Measurements from ENCODE around the gene YPEL1. TPM values are rescaled to one million over a fixed set of nuclear protein-coding genes. Genes with fewer than 3 reads are reported as not detected.
"Not testable (repeated sequence)": the region's sequence is repeated elsewhere in the genome, so short reads cannot be mapped to it uniquely, and the experiment has no call there.

YPEL1 gene
- total RNA-seq, 1 donor from 2014 or later: 9.1 TPM

DNA sequence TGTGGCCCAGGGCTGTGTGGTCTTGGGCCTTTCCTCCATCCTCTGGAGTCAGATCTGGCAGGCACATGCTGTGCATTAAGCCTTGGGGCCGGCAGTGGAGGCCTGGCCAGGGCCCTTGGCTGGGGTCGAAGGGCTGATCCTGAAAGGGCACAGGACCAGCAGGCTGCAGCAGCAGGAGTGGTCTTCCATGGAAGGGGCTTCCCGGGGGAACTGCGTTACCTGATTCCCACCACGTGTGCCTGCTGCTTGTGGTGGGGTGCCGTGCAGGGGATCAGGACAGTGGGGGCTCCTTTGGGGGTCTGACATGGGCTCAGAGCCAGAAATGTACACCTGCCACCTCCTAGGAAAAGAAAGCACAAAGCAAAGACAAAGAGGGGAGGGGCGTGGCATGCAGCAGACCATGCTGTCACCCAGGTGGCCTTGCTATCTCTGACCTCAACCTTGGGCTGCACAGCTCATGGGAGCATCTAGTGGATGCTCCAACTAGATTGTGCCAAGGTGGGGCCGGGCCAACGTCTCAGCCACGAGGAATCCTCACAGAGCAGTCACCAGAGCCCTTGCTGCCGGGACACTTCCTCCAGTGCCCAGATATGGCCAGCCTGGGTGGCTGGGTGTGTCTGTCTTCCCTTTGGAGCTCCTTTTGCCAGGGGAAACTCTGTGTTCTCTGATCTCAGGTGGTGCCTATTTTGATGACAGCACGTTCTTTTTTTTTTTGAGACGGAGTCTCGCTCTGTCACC, 17.9 kb upstream of the YPEL1 start:
- DNase-seq: no peak

DNA sequence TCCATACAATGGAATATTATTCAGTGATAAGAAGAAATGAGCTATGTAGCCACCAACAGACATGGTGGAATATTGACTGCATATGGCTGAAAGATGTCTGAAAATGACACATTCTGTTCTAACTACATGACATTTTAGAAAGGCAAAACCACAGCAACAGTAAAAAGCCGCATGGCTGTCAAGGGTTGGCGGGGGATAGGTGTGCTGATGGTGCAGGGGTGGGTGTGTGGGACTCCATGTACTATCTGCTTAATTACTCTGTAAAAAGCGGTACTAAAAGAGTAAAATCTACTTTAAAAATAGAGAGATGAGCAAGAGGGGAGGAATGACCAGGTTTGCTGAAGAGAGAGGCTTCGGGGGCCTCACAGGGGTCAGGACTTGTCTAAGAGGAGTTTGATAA, 16.7 kb upstream of the YPEL1 start:
- DNase-seq: no peak

DNA sequence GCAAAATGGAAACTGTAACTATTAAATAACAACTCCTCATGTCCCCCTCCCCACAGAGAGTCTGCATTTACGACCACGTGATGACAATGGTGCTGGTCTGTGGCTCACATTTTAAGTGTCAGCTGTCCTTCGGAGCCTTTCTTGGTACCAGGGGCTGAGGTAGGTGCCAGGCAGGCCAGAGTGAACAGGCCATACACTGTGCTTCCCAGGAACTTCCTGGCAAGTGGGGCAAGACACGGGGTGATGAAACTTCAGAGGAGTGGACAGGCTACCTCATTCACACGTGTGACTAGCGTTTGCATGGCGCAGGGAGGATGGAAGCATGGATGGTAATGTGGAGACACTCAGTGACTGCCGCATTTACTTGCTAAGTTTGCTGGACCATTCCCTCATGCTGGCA, 10.4 kb upstream of the YPEL1 start:
- DNase-seq: no peak

DNA sequence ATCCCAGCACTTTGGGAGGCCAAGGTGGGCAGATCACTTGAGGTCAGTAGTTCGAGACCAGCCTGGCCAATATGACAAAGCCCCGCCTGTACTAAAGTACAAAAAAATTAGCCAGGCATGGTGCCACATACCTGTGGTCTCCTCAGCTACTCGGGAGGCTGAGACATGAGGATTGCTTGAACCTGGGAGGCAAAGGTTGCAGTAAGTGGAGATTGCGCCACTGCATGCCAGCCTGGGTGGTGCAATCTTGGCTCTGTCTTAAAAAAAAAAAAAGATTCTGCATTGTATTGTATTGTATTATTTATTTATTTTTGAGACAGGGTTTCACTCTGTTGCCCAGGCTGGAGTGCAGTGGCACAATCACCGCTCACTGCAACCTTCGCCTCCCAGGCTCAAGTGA, 9.3 kb upstream of the YPEL1 start:
- DNase-seq: not testable (repeated sequence)

DNA sequence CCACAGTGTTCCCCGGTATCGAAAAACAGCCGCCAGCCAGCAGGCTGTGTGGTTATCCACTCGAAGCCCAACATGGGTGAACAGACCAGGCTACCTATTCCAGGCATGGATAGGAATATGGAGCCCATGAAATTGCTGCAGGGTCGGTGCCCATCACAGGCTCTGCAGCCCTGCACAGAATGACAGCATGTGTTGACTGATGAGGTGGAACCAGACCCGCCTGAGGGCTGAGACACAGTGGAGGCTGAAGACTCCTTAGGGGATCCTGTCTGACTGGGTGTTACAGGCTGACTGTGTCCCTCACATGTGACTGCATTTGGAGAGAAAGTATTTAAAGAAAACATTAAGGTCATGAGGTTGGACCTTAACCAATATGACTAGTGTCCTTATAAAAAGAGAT, 6.2 kb upstream of the YPEL1 start:
- DNase-seq: no peak

DNA sequence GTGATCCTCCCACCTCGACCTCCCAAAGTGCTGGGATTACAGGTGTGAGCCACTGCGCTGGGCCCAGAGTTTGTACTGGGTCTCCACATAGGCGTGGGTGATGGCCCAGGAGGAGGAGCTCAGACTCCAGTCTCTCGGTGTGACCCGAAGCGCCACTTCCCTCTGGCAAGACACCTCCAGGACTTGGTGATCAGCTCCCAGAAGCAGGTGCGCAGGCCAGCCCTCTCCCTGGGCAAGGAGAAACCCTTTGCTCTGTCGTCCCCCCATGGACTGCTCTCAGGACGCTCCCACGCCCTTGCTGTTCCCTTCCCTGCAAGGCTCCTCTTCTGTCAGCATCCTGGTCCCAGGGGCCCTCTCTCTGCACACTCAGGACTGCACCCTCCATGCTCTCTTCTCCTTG, 5.5 kb upstream of the YPEL1 start:
- no peak for DNase-seq

DNA sequence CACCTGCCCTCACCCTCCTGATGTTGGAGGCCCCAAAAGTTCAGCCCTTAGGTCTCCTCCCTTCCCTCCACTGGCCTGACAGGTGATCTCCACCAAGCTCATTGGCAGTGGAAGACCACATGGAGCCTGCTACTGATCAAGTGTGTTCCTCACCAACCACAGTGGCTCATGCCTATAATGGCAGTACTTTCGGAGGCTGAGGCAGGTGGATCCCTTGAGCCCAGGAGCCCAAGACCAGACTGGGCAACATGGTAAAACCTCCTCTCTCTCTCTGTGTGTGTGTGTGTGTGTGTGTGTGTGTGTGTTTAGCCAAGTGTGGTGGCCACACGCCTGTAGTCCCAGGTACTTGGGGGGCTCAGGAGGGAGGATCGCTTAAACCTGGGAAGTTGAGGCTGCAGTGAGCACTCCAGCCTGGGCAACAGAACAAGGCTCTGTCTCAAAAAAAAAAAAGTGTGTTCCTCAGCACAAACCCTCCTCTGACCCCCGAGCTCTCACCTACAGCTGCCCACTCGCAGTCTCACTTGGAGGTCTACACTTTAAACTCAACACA, 4.3 kb upstream of the YPEL1 start:
- DNase-seq: no peak

DNA sequence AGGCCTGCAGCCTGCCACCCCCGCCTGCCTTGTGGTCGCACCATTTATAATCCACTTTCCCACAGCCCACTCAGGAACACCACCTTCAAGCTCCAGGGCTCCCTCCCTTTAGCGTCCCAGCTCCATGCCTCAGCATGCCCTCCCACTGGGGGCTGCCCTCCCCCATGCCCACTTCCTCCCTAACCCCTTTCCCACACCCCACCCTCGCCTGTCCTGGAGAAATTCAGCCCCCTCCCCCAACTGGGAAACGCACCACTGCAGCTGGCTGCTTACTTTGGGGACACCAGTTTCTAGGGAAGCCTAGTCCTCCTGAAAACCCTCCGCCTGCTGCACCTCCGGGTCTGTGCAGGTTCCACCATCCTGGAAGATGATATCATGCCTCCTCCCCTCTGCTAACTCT, 3.4 kb upstream of the YPEL1 start:
- DNase-seq: no peak

DNA sequence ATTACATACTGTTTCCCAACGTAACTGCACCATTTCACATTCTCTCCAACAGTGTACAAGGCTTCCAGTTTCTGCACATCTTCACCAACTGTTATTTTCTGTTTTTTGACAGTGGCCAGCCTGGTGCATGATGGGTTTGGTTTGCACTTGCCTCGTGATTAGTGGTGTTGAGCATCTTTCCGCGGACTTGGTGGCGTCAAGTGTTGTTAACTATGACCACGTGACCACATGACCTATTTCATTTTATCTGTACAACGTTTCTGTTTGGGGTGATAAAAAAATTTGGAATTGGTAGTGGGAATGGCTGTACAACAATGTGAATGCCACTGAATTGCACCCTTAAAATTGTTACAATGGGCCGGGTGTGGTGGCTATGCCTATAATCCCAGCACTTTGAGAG, 2.5 kb upstream of the YPEL1 start:
- no peak for DNase-seq

DNA sequence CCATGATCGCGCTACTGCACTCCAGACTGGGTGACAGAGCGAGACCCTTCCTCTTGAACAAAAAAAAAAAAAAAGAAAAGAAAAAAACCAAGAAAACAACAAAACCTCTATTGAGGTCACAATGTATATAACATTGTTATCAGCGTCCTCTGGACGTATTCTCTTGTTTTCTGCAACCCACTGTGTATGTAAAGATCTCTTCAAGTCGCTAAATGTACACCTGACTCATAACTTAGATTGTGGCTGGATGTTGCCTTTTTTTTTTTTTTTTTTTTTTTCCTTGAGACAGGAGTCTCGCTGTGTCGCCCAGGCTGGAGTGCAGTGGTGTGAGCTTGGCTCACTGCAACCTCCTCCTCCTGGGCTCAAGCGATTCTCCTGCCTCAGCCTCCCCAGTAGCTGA, 1.4 kb upstream of the YPEL1 start:
- no peak for DNase-seq

DNA sequence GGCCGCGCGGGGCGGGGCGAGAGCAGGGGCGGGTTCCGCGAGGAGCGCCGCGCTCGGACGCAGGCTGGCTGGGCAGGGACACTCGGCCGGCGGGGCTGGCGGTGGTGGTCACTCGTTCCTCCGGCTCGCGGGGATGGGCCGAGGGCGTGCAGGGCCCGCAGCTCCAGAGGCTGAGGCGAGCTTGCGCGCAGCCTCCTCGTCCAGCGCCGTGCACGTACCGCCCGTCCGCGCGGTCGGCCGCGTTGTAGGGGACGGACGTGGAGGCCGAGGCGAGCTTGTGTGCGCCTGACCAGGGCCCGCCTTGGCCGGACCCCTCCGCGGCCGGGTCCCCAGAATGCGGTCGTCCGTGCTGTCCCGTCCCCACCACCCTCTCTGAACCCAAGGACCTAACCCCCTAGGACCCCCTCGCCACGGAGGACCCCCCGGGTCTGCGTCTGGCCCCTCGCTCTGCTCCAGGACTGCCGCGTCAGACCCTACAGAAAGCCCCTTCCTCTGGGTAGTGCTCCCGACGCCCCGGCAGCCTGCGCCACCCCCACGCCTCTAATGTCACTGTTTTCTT, 569 bp upstream of the YPEL1 start:
- no peak for DNase-seq

DNA sequence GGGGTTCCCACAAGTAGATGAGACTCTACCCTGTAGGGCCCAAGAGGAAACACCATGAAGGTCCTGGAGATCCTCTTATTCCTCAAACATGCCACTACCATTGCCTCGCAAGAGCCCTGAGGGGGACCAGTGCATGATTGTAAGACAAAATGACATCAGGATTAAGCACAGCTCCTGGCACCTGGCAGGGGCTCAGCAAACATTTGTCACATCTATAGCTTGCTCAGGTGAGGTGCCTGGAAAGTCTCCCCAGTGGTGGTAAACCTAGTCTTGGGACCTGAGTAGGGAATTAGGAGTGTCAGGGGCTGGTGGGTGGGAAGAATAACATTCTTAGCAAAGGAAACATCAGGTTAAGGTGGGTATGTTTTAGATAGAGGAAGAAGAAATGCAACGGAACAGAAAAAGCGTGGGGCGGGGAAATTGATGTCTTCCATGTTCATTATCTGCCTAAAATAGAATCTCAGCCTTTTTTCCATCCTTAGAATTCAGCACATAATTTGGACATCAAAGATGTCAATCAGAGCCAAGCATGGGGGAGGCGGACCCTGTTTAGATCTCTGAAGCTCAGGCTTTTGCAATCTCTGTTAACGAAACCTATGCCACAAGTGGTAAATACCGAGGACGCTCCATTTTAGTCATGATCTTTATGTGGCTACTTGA, 924 bp downstream of the YPEL1 start:
- peak; percentile 37 for DNase-seq

DNA sequence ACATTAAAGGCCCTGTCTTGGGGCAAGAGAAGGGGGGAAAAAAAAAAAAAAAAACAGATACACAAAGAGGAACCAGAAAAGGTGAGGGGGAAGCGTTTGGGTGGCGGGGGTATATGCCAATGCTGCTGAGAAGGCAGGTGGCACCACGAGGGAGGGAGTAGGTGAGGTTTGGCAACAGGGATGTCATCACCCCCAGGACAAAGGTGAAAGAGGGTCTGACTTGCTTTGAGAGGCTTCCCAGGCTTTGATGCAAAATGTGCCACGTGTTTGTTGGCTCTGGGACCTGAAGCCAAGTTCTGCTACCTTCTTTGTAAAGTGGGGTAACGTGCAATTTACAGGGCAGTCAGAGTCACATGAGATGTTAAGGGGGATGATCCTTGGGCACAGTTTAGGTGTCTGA, 4.1 kb downstream of the YPEL1 start:
- no peak for DNase-seq

DNA sequence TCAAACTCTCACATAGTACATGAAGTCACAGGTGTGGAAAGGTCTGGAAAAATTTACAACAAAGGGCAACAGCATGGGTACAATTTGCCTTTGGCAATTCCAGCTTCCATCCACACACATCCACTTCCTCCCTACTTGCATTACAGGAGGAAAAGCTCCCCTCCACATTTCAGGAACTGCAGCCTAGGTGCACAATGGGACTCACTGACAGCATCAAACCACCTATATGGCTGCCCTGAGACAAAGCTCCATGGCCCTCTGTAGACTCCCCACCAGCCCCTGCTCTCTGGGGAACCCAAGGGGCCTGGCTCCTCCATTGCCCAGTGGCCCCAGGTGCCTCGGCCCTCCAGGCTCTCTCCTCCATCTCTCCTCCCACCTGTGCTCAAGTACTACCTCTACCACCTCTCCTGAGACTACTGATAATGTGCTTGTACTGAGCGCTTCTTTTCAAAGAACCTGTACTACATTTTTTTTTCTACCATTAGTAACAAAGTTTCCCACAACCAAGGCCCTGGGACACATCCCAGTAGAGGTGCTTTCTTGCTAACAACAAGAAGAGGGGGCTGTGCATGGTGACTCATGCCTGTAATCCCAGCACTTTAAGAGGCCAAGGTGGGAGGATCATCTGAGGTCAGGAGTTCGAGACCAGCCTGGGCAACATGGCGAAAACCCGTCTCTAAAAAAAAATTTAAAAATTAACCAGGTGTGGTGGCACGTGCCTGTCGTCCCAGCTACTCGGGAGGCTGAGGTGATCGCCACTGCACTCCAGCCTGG, 4.9 kb downstream of the YPEL1 start:
- no peak for DNase-seq

DNA sequence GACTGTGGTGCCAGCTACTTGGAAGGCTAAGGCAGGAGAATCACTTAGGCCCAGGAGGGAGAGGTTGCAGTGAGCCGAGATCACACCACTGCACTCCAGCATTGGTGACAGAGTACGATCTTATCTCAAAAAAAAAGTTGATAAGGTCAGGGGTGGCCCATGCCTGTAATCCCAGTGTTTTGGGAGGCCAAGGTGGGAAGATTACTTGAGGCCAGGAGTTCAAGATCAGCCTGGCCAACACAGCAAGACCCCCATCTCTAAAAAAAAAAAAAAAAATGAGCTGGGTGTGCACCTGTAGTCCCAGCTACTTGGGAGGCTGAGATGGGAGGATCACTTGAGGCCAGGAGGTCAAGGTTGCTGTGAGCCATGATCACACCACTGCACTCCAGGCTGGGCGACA, 6.4 kb downstream of the YPEL1 start:
- not testable (repeated sequence) for DNase-seq

DNA sequence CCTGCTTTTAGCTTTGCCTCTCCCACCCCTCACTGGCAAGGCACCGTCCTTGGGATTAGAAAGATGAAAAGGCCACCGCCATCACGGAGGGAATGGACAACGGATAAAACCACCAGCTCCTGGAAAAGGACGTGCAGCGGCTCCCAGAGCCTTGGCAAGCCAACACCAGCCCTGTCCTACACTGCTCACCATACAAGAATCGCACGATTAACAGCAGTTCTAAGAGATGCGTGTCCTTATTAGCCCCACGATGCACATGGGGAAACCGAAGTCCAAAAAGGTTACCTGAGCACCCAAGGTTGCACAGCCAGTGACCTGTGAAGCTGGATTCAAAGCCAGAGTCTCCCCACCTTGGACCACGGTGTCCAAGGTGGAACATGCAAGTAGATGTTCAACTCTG, 7.3 kb downstream of the YPEL1 start:
- no peak for DNase-seq

DNA sequence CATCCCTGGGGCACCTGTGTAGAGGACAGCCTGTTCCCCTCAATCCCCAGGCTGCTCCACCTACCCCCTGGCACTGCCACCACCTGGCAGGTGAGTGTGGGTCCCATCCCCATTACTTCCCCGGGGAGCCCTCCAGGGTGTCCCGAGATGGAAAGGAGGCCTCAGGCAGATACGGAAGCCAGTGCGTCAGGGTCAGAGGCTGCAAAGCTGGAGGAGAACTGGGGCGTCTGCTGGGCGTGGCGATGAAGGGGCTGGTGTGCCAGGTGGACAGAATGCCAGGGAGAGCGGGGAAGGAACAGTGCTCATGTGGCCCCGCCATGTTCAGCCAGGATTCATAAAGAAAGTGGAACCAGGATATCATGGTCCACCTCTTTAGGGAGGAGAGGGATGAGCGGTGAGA, 7.8 kb downstream of the YPEL1 start:
- no peak for DNase-seq

DNA sequence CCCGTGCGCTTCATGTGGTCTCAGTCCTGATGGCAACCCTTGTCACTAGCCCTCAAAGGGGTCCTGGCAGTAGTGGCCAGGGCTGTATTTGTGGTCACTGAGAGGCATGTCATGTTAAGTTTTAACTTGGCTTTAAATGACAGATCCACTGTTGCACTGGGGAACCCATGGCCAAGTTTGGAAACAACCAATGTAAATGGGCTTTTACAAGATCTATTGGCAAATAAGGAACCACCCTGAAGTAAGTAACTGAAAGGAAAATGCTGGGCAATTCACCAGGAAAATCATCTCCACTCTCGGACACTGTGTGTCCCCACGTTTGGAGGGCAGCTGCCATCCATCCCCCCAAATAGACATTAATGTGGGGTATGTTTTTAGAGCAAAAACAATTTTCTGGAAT, 8.4 kb downstream of the YPEL1 start:
- DNase-seq: no peak

DNA sequence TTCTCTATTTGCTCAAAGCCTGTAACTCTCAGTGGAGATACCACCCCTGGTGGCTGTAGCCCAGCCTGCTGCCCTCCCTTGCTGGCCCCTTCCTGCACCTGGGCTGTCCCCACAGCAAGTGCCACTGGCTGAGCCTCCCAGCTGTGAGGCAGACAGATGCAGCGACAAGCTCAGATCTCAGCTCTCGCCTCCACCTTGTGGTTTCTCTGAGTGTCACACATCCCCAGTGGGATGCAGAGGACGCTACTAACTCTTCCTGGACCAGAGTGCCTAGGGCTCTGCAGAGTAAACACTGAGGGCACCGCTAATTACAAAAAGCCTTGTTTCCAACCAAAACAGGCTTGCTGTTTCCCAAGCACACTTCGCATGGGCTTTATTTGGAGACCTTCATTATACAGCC, 8.9 kb downstream of the YPEL1 start:
- DNase-seq: peak; percentile 45

DNA sequence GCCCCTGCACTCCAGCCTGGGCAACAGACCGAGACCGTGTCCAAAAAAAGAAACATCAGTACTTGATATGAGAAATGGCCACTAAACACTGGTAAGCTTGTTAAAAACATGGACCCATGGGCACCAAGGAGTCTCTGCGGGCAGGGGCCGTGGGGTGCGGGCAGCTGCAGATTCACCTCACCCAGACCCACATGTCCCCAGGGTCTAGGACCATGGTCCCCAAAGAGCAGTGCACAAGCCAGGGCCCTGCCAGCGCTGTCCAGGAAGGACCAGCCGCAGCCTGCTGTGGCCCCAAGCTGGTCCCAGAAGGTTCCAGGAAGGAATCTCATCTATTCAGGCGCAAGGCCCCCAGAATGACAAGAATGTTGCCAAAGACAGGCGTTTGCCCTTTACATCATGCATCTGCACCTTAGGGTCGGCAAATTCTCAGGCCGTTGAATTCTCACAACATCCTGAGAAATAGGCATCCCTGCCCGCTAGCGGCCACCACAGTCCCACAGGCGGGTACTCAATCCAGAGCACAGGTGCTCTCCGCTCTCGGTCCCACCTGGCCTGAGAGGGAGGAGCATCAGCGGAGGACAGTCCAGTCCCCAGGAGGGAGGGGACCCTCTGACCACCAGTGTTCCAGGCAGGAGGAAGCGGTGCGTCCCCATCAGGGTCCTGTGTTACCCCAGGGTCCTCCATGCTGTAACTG, 9.5 kb downstream of the YPEL1 start:
- DNase-seq: no peak

DNA sequence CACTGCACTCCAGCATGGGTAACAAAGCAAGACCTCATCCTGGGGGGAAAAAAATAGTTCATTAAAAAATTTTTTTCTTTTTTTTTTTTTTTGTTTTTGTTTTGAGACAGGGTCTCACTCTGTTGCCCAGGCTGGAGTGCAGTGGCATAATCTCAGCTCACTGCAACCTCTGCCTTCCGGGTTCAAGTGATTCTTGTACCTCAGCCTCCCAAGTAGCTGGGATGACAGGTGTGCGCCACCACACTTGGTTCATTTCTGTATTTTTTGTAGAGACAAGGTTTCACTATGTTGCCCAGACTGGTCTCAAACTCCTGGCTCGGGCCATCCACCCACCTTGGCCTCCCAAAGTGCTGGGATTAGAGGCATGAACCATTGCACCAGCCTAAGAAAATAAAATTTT, 11.1 kb downstream of the YPEL1 start:
- not testable (repeated sequence) for DNase-seq

DNA sequence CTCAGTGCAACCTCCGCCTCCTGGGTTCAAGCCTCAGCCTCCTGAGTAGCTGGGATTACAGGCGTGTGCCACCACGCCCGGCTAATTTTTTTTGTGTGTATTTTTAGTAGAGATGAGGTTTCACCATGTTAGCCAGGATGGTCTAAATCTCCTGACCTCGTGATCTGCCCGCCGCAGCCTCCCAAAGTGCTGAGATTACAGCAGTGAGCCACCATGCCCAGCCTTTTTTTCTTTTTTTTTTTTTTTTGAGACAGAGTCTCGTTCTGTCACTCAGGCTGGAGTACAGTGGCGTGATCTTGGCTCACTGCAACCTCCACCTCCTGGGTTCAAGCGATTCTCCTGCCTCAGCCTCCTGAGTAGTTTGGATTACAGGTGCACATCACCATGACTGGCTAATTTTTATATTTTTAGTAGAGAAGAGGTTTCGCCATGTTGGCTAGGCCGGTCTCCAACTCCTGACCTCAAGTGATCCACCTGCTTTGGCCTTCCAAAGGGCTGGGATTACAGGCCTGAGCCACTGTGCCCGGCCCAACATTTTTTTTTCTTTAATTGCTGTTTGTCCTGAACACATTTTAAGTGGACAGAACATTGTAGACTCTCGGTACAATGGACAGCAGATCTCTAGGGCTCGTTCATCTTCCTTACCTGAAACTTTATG, 14.3 kb downstream of the YPEL1 start:
- not testable (repeated sequence) for DNase-seq

All from tongue (tissue), 2 donors.